GM18873 (cell line): ENCODE measurements around the gene NPBWR2.
"Not testable (repeated sequence)": the region's sequence is repeated elsewhere in the genome, so short reads cannot be mapped to it uniquely, and the experiment has no call there.

Experiments
- ATAC-seq: cut with Tn5 transposase; IDR thresholded peaks from one replicate; pipeline ENCODE4 v1.9.1; 2021; ENCODE audit warnings: mild to moderate bottlenecking, moderate library complexity, moderate number of reproducible peaks; ENCODE audit not compliant: unreplicated experiment, low FRiP score

NPBWR2 gene

GRCh38 chr20:64144144-64144912 lies 37.0 kb upstream of the NPBWR2 start:
- no peak for ATAC-seq

- no peak for ATAC-seq
Measured at GRCh38 chr20:64143018-64143801, 35.8 kb upstream of the NPBWR2 start.

- ATAC-seq: no peak
Measured at GRCh38 chr20:64142590-64142989, 35.2 kb upstream of the NPBWR2 start.

GRCh38 chr20:64140956-64141355 lies 33.6 kb upstream of the NPBWR2 start:
- no peak for ATAC-seq

GRCh38 chr20:64140061-64140931 lies 32.9 kb upstream of the NPBWR2 start:
- ATAC-seq: no peak

- ATAC-seq: no peak
Measured at GRCh38 chr20:64139199-64140060, 32.1 kb upstream of the NPBWR2 start.

GRCh38 chr20:64138276-64138815 lies 31.0 kb upstream of the NPBWR2 start:
- no peak for ATAC-seq

GRCh38 chr20:64137598-64138031 lies 30.2 kb upstream of the NPBWR2 start:
- no peak for ATAC-seq

GRCh38 chr20:64136004-64136710 lies 28.8 kb upstream of the NPBWR2 start:
- no peak for ATAC-seq

- ATAC-seq: not testable (repeated sequence)
Measured at GRCh38 chr20:64134744-64135143, 27.4 kb upstream of the NPBWR2 start.

GRCh38 chr20:64133951-64134407 lies 26.6 kb upstream of the NPBWR2 start:
- ATAC-seq: no peak

- ATAC-seq: no peak
Measured at GRCh38 chr20:64131406-64131805, 24.0 kb upstream of the NPBWR2 start.

- no peak for ATAC-seq
Measured at GRCh38 chr20:64130876-64131275, 23.5 kb upstream of the NPBWR2 start.

- no peak for ATAC-seq
Measured at GRCh38 chr20:64130271-64130670, 22.9 kb upstream of the NPBWR2 start.

- ATAC-seq: no peak
Measured at GRCh38 chr20:64129146-64129782, 21.9 kb upstream of the NPBWR2 start.

- not testable (repeated sequence) for ATAC-seq
Measured at GRCh38 chr20:64123517-64123916, 16.2 kb upstream of the NPBWR2 start.

GRCh38 chr20:64122927-64123326 lies 15.6 kb upstream of the NPBWR2 start:
- ATAC-seq: not testable (repeated sequence)

- no peak for ATAC-seq
Measured at GRCh38 chr20:64121586-64121985, 14.2 kb upstream of the NPBWR2 start.
